ENCODE data around the gene OR1J2. TPM values are rescaled to one million over a fixed set of nuclear protein-coding genes. Genes with fewer than 3 reads are reported as not detected.

The OR1J2 gene
- total and polyA plus RNA-seq, 9 of the 15 experiments (the other 6 are each of a cell fraction or from before 2014, with no cell fraction given) = not detected

- Histone ChIP-seq H3K27ac (ENCODE audit: extremely low read depth, low read depth, low read length) (no peak within 1 kb of the TSS), H3K4me3 (no peak within 1 kb of the TSS), H3K27me3 (ENCODE audit: control insufficient read depth in 2 of 2, insufficient read depth in 2 of 2, low read length in 2 of 2) (peaks cover 3 to 16% of the 10 kb centered on the region in 2 experiments; a peak in 3 of 5 replicates), H3K9ac (ENCODE audit: insufficient read depth in 1 of 2, low read depth in 2 of 2, low read length in 2 of 2) (no peak within 1 kb of the TSS), H4K20me1 (replicated peaks; ENCODE audit: control insufficient read depth, insufficient read depth, low read length) (no peaks in the 10 kb centered on the region), H3K4me1 (replicated peaks in 1 of 2; ENCODE audit: control insufficient read depth in 2 of 2, insufficient read depth in 2 of 2, low read length in 2 of 2) (peaks cover 0 to 4% of the 10 kb centered on the region in 2 experiments; a peak in 2 of 5 replicates), H2AFZ (ENCODE audit: low read depth, low read length) (no peak within 1 kb of the TSS), H3K36me3 (ENCODE audit: control insufficient read depth, insufficient read depth, low read length) (no peaks in the 10 kb centered on the region), H3K9me3 (replicated peaks; ENCODE audit: control insufficient read depth, insufficient read depth, low read depth, low read length) (no peaks in the 10 kb centered on the region), H3K79me2 (ENCODE audit: control insufficient read depth, insufficient read depth, low read length) (no peaks in the 10 kb centered on the region), H3K4me2 (ENCODE audit: insufficient read depth, low read length) (no peak within 1 kb of the TSS), H3K9me1 (ENCODE audit: control insufficient read depth, insufficient read depth, low read length) (no peaks in the 10 kb centered on the region)
- in situ Hi-C loops (cut with MboI) (no loop called here), intact Hi-C loops (cut with micrococcal nuclease) (no loop called here)
- 5% methylated on average over 6 of the region's 6 CpGs for WGBS (ENCODE audit: insufficient coverage, low coverage, missing lambda C conversion rate)
- TF ChIP-seq ZKSCAN1 (IDR thresholded peaks at IDR 0.05; ENCODE audit: low read depth, low read length) = no peak
- TF ChIP-seq ZNF174 (CRISPR knock-in tag; IDR thresholded peaks at IDR 0.05) = no peak
- no peak for TF ChIP-seq NFRKB (IDR thresholded peaks at IDR 0.05; ENCODE audit: low read depth)
- no peak for TF ChIP-seq NELFE (IDR thresholded peaks at IDR 0.05; ENCODE audit: insufficient read depth, insufficient read length)
- no peak for TF ChIP-seq KDM2B (CRISPR knock-in tag; IDR thresholded peaks at IDR 0.05)
- no peak for TF ChIP-seq ZNF740 (CRISPR knock-in tag; IDR thresholded peaks at IDR 0.05)
- no peak for TF ChIP-seq ZNF740 (tag; IDR thresholded peaks at IDR 0.05)
- no peak for TF ChIP-seq SRF (CRISPR knock-in tag; IDR thresholded peaks at IDR 0.05)
- no peak for TF ChIP-seq MED1 (CRISPR knock-in tag; IDR thresholded peaks at IDR 0.05; ENCODE audit: borderline replicate concordance)
- no peak for TF ChIP-seq NCOA2 (IDR thresholded peaks at IDR 0.05; ENCODE audit: partially characterized antibody in 2 of 2)
- TF ChIP-seq L3MBTL2 (IDR thresholded peaks at IDR 0.05) = no peak
- TF ChIP-seq U2AF2 (optimal IDR thresholded peaks at IDR 0.05; ENCODE audit: low read depth, low read length) = no peak
- no peak for TF ChIP-seq ZNF23 (CRISPR knock-in tag; IDR thresholded peaks at IDR 0.05)
- TF ChIP-seq ID3 (CRISPR knock-in tag; IDR thresholded peaks at IDR 0.05) = no peak
- no peak for TF ChIP-seq ID3 (tag; IDR thresholded peaks at IDR 0.05)
- TF ChIP-seq SMAD2 (IDR thresholded peaks at IDR 0.05; ENCODE audit: low read depth, low read length) = no peak
- TF ChIP-seq ZNF184 (CRISPR knock-in tag; IDR thresholded peaks at IDR 0.05) = no peak
- no peak for TF ChIP-seq ATF6 (CRISPR knock-in tag; IDR thresholded peaks at IDR 0.05)
- no peak for TF ChIP-seq ARID2 (IDR thresholded peaks at IDR 0.05)
- no peak for TF ChIP-seq RBM25 (IDR thresholded peaks at IDR 0.05; ENCODE audit: low read depth, low read length, severe bottlenecking)
- DNase-seq (ENCODE audit: extremely low read depth in 1 of 4, low spot score in 3 of 4) (no peak), FAIRE-seq (no peak), ATAC-seq (no peak)
- POLR2A ChIA-PET = interaction anchor here (0.8 kb wide), 1 partner anchor 9 kb away, joined by 3 read pairs; no protein-coding TSS in a partner anchor
- CTCF ChIA-PET (ENCODE audit: low intra/inter-chr PET ratio) = no interaction called here
- no TSS peak for BruUV-seq (replicated peaks)
These were observed 32.8 kb upstream of the OR1J2 start, which contains the start of gene OR1J1 for GRCh38 chr9:122477826-122478225. Gene OR1J1, minus strand, starts transcription at chr9:122477926. Its CDS starts 0 bp downstream, at chr9:122477926.

Data from K562 (cell line).